ENCODE measurements around the gene RGS11.

DNA sequence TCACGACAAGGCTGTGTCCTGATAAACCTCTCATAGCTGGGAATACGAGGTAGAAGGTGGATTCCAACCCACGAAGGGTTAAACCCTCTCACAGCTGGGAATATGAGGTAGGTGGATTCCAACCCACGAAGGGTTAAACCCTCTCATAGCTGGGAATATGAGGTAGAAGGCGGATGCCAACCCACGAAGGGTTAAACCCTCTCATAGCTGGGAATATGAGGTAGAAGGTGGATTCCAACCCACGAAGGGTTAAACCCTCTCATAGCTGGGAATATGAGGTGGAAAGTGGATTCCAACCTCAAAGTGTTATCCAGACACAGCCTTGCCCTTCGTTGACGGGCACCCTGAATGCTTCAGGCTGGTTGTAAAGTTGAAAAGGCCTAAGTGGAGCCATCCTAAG is 45.8 kb upstream of the RGS11 start:
- TF ChIP-seq POLR2AphosphoS5 (IDR thresholded peaks at IDR 0.05; ENCODE audit: borderline replicate concordance, low read depth, low read length): no peak
- no peak for TF ChIP-seq EZH2 (IDR thresholded peaks at IDR 0.05)
